Measurements from ENCODE around the gene EXOSC10.
"Not testable (repeated sequence)": the region's sequence is repeated elsewhere in the genome, so short reads cannot be mapped to it uniquely, and the experiment has no call there.

EXOSC10 gene

GRCh38 chr1:11109047-11109760, 9.5 kb upstream of the EXOSC10 start:
- DNase-seq: no peak

- DNase-seq: no peak
Observed at GRCh38 chr1:11107599-11107998, 7.9 kb upstream of the EXOSC10 start.

- DNase-seq: no peak
Observed at GRCh38 chr1:11105586-11105985, 5.9 kb upstream of the EXOSC10 start.

GRCh38 chr1:11101347-11101746, 1.7 kb upstream of the EXOSC10 start:
- DNase-seq: no peak

- DNase-seq: not testable (repeated sequence)
Observed at GRCh38 chr1:11100806-11101205, 1.1 kb upstream of the EXOSC10 start.

- no peak for DNase-seq
Observed at GRCh38 chr1:11100149-11100493, 452 bp upstream of the EXOSC10 start.

- no peak for DNase-seq
Observed at GRCh38 chr1:11098931-11099309, 749 bp downstream of the EXOSC10 start.

GRCh38 chr1:11083784-11084183, 15.9 kb downstream of the EXOSC10 start:
- DNase-seq: not testable (repeated sequence)

- DNase-seq: no peak
Observed at GRCh38 chr1:11080931-11081330, 18.7 kb downstream of the EXOSC10 start.

- DNase-seq: no peak
Observed at GRCh38 chr1:11078631-11079030, 21.0 kb downstream of the EXOSC10 start.

GRCh38 chr1:11073398-11073797, 26.3 kb downstream of the EXOSC10 start:
- DNase-seq: not testable (repeated sequence)

- DNase-seq: no peak
Observed at GRCh38 chr1:11072216-11072917, 27.3 kb downstream of the EXOSC10 start.

- DNase-seq: no peak
Observed at GRCh38 chr1:11071463-11072215, 28.0 kb downstream of the EXOSC10 start.

- no peak for DNase-seq
Observed at GRCh38 chr1:11070876-11071275, 28.8 kb downstream of the EXOSC10 start.

GRCh38 chr1:11068600-11069473, 30.8 kb downstream of the EXOSC10 start:
- DNase-seq: no peak

GRCh38 chr1:11067716-11068599, 31.7 kb downstream of the EXOSC10 start:
- no peak for DNase-seq

GRCh38 chr1:11065796-11066195, 33.9 kb downstream of the EXOSC10 start:
- DNase-seq: no peak

- DNase-seq: no peak
Observed at GRCh38 chr1:11064942-11065341, 34.7 kb downstream of the EXOSC10 start.

GRCh38 chr1:11063937-11064537, 35.6 kb downstream of the EXOSC10 start:
- not testable (repeated sequence) for DNase-seq

- DNase-seq: no peak
Observed at GRCh38 chr1:11062965-11063401, 36.7 kb downstream of the EXOSC10 start.

- no peak for DNase-seq
Observed at GRCh38 chr1:11061652-11062365, 37.9 kb downstream of the EXOSC10 start.
